HUES6 (cell line): ENCODE data around the gene MUC20.
"Not testable (repeated sequence)": the region's sequence is repeated elsewhere in the genome, so short reads cannot be mapped to it uniquely, and the experiment has no call there.

Source experiments
- H3K27ac ChIP-seq: 2 replicates; pipeline ENCODE4 v1.7.0; 2013; ENCODE audit warnings: low read depth, mild to moderate bottlenecking, low read length, inconsistent platforms
- H3K27me3 ChIP-seq: 2 replicates; pipeline ENCODE4 v1.6.1; 2013; ENCODE audit warnings: low read length; ENCODE audit not compliant: control insufficient read depth, insufficient read depth
- H3K36me3 ChIP-seq: 2 replicates; pipeline ENCODE4 v1.6.1; 2013; ENCODE audit warnings: low read length; ENCODE audit not compliant: control insufficient read depth, insufficient read depth
- H3K4me1 ChIP-seq: 2 replicates; pipeline ENCODE4 v1.6.1; 2013; ENCODE audit warnings: low read length; ENCODE audit not compliant: control insufficient read depth, insufficient read depth
- H3K4me3 ChIP-seq: 2 replicates; pipeline ENCODE4 v1.5.1; 2013; ENCODE audit warnings: low read depth, low read length
- H3K9ac ChIP-seq: one replicate; pipeline ENCODE4 v1.6.1; 2013; ENCODE audit warnings: mild to moderate bottlenecking, low read length
- H3K9me3 ChIP-seq: 2 replicates; pipeline ENCODE4 v1.6.1; 2013; ENCODE audit warnings: low read depth, low read length; ENCODE audit not compliant: control insufficient read depth, insufficient read depth

MUC20 gene

DNA sequence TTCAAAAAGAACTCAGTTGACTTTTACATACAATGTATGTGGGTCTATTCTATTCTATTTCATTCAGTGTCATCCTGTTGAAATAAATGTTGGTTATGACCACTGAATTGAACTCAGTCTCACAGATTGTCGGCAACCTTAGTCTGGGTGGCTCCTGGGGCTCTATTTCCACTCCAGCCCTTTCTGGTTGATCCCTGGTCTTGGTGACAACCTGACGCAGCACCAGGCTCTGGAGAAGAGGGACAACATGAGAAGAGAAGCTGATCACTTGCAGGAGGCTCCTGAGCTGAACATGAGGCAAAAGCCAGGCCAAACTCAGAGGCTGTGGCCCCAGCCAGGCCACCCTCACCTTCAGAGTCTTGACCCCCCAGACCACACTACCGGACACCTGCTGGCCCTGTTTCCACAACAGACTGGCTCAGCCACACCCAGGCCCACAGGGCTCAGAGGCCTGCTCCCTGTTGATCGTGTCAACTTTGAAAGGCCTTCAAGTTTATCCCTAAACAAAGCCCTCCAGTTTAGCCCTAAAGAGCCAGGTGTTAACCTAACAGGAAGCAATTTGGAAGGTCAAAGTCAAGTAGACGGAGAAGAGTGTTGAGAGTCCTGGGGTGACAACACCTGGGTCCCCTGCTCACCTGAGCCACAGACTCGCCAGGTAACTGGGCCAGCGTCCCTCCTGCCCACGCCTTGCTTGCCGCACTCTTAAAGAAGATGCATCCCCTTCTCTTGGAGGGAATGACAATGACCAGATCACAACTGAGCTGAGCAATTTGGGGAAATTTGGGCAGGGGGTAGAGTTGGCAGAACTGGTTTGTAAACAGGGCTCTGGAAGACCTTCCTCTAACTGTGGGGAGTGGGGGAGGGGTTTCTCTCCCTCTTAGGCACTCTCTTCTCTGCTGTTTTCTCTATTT lies 15.4 kb upstream of the MUC20 start:
- Histone ChIP-seq H3K4me3 (no peak overlapping the region), H3K9me3 (no peaks in the 10 kb centered on the region), H3K27me3 (peaks cover 7% of the 10 kb centered on the region; the same call in 1 of the 2 replicates), H3K4me1 (peaks cover 10% of the 10 kb centered on the region), H3K9ac (no peak overlapping the region), H3K27ac (no peak overlapping the region), H3K36me3 (no peaks in the 10 kb centered on the region)

- peaks cover 10% of the 10 kb centered on the region for H3K4me1 ChIP-seq
- H3K36me3 ChIP-seq = no peaks in the 10 kb centered on the region
- H3K4me3 ChIP-seq = no peak overlapping the region
- H3K27ac ChIP-seq = no peak overlapping the region
- H3K27me3 ChIP-seq = peaks cover 7% of the 10 kb centered on the region; the same call in 1 of the 2 replicates
- no peak overlapping the region for H3K9ac ChIP-seq
- no peaks in the 10 kb centered on the region for H3K9me3 ChIP-seq
Measured at GRCh38 chr3:195708061-195708460, 12.7 kb upstream of the MUC20 start.

DNA sequence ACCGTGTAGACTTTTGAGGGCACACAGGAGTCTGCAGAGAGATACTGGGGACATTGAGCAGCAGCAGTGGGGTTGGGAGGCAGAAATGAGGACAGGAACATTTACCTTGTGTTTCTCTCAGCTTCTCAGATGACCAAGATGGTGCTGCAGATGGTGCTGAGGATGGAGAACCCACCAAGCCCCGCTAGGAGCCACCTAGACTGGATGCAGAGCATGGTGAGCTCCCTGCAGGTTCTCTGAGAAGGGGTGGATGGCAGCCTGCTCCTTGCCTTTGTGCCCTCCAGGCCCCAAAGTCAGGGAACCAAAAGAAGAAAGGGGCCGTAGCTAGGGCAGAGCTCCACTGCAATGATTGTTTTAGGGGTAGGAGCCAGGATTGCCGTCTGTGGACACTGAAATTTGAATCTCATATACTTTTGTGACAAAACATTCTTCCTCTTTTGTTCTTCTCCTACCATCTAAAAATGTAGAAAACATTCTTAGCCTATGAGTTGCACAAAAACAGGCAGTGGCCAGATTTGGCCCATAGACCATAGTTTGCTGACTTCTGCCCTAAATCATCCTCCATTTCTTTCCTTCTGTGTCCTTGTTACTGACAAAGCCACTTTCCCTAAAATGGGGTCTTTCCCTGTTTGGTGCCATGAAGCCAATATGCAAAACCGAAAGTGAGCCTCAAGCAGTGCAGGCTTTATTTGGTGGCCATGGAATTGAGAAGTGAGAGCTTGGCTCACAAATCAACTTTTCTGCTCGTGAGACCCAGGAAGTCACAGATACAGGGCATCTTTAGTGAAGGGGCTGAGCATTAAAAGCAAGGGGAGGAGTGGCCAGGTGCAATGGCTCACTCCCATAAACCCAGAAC lies 11.9 kb upstream of the MUC20 start:
- Histone ChIP-seq H3K4me3 (no peak overlapping the region), H3K9ac (no peak overlapping the region), H3K27me3 (peaks cover 7% of the 10 kb centered on the region; the same call in 1 of the 2 replicates), H3K9me3 (no peaks in the 10 kb centered on the region), H3K4me1 (peaks cover 10% of the 10 kb centered on the region), H3K36me3 (no peaks in the 10 kb centered on the region), H3K27ac (no peak overlapping the region)

DNA sequence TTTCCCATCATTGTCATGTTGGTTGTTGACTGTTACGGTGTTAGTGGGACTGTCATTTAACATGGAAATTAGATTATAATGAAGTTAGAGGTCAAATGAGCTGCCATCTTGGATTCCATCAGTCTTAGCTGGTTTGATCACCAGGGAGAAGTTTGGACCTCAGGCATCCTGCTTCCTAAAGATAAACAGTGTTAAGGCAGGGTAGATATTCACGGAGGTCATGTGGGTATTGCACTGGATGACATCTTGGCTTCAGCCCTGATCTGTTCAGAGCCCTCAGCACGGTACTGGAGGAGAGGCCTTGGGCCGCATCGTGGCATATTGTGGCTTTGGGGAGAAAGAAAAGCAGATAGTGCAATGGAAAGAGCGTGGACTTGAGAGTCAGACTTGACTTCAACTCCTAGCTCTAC lies 11.1 kb upstream of the MUC20 start:
- no peak overlapping the region for H3K4me3 ChIP-seq
- H3K36me3 ChIP-seq = no peaks in the 10 kb centered on the region
- H3K27ac ChIP-seq = no peak overlapping the region
- H3K27me3 ChIP-seq = peaks cover 7% of the 10 kb centered on the region; the same call in 1 of the 2 replicates
- H3K9me3 ChIP-seq = no peaks in the 10 kb centered on the region
- no peak overlapping the region for H3K9ac ChIP-seq
- peaks cover 10% of the 10 kb centered on the region for H3K4me1 ChIP-seq

- not testable (repeated sequence) for H3K27ac ChIP-seq, H3K9ac ChIP-seq, H3K4me3 ChIP-seq, H3K9me3 ChIP-seq, H3K36me3 ChIP-seq, H3K4me1 ChIP-seq, H3K27me3 ChIP-seq
Measured at GRCh38 chr3:195710126-195710905, 10.5 kb upstream of the MUC20 start.

- H3K36me3 ChIP-seq, H3K4me1 ChIP-seq, H3K9me3 ChIP-seq, H3K27me3 ChIP-seq, H3K27ac ChIP-seq, H3K9ac ChIP-seq, H3K4me3 ChIP-seq: not testable (repeated sequence)
Measured at GRCh38 chr3:195711091-195711812, 9.5 kb upstream of the MUC20 start.

DNA sequence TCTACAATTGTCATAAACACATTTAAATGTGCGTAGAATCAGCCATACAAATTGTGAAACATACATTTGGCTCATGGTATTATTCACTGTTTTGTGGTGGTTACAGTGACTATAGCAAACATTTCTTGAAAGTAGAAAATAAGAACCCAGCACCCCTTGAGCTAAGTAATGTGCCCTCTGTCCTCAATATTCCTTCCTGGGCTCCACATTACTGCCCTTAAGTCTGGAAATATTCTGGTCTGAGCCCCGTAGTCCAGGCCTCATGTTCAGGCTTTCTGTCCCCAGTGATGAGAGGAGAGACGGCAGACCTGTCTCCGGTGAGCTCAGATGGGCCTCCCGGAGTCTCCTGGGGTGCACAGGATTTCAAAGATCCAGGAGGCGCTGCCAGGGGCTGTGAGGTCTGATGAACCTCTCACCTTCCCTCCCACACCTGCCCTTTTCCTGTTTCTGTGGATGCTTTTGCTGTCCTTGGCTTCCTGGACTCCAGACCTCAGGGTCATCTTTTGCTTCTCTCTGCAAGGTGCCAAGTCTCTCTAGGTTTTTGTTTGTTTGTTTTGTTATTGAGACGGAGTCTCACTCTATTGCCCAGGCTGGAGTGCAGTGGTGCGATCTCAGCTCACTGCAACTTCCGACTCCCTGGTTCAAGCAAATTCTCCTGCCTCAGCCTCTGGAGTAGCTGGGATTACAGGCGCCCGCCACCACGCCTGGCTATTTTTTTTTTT lies 8.8 kb upstream of the MUC20 start:
- Histone ChIP-seq H3K36me3 (no peaks in the 10 kb centered on the region), H3K9ac (no peak overlapping the region), H3K9me3 (no peaks in the 10 kb centered on the region), H3K4me1 (no peaks in the 10 kb centered on the region), H3K27ac (no peak overlapping the region), H3K27me3 (peaks cover 7% of the 10 kb centered on the region; the same call in 1 of the 2 replicates), H3K4me3 (no peak overlapping the region)

GRCh38 chr3:195712535-195712910 lies 8.3 kb upstream of the MUC20 start:
- H3K4me3 ChIP-seq, H3K27ac ChIP-seq, H3K27me3 ChIP-seq, H3K9me3 ChIP-seq, H3K9ac ChIP-seq, H3K36me3 ChIP-seq, H3K4me1 ChIP-seq: not testable (repeated sequence)

- H3K27me3 ChIP-seq, H3K4me1 ChIP-seq, H3K9ac ChIP-seq, H3K9me3 ChIP-seq, H3K36me3 ChIP-seq, H3K4me3 ChIP-seq, H3K27ac ChIP-seq: not testable (repeated sequence)
Measured at GRCh38 chr3:195713150-195713549, 7.6 kb upstream of the MUC20 start.
